ENCODE data around the gene IFT74. TPM values are rescaled to one million over a fixed set of nuclear protein-coding genes. Genes with fewer than 3 reads are reported as not detected.

The IFT74 gene
- total and polyA plus RNA-seq, 10 of the 15 experiments (the other 5 are each of a cell fraction or from before 2014, with no cell fraction given), result 7.6 to 15.4 (median 12.3) TPM

GRCh38 chr9:27078685-27079084 lies 122.5 kb downstream of the IFT74 start (continued):
- no peak for TF ChIP-seq PRDM15 (CRISPR knock-in tag; IDR thresholded peaks at IDR 0.05)
- no peak for TF ChIP-seq RBBP5 (conservative IDR thresholded peaks at IDR 0.05)
- TF ChIP-seq RAD51 (IDR thresholded peaks at IDR 0.05), result no peak
- TF ChIP-seq, protein P1, sequence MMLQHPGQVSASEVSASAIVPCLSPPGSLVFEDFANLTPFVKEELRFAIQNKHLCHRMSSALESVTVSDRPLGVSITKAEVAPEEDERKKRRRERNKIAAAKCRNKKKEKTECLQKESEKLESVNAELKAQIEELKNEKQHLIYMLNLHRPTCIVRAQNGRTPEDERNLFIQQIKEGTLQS (IDR thresholded peaks at IDR 0.05; ENCODE audit: borderline replicate concordance, extremely low read depth, low read depth, low read length), result no peak
- no peak for TF ChIP-seq SMAD1 (IDR thresholded peaks at IDR 0.05; ENCODE audit: low read depth, partially characterized antibody)
- no peak for TF ChIP-seq CHD2 (IDR thresholded peaks at IDR 0.05; ENCODE audit: borderline replicate concordance, low read depth, low read length)

GRCh38 chr9:27085456-27085855 lies 129.2 kb downstream of the IFT74 start:
- Histone ChIP-seq H3K9me3 (replicated peaks; ENCODE audit: control insufficient read depth, insufficient read depth, low read length) (no peaks in the 10 kb centered on the region), H3K79me2 (ENCODE audit: control insufficient read depth, insufficient read depth, low read length) (no peaks in the 10 kb centered on the region), H3K4me1 (ENCODE audit: control insufficient read depth, insufficient read depth, low read length) (no peaks in the 10 kb centered on the region), H3K27me3 (replicated peaks in 1 of 2; ENCODE audit: control insufficient read depth in 2 of 2, insufficient read depth in 2 of 2, low read length in 1 of 2) (no peaks in the 10 kb centered on the region), H3K36me3 (ENCODE audit: control insufficient read depth in 2 of 2, insufficient read depth in 2 of 2, low read length in 1 of 2) (no peaks in the 10 kb centered on the region), H3K9ac (ENCODE audit: control insufficient read depth, insufficient read depth, low read length) (no peak overlapping the region), H3K4me2 (ENCODE audit: control insufficient read depth, insufficient read depth) (no peak overlapping the region), H2AFZ (ENCODE audit: control insufficient read depth, low read depth, low read length) (no peak overlapping the region), H3K27ac (ENCODE audit: control insufficient read depth, insufficient read depth) (no peak overlapping the region), H4K20me1 (ENCODE audit: control insufficient read depth, insufficient read depth) (no peaks in the 10 kb centered on the region), H3K4me3 (no peak overlapping the region)
- no peak for FAIRE-seq
- DNase-seq (ENCODE audit: low read depth, low spot score), result no peak
- RAD21 ChIA-PET (ENCODE audit: unreplicated experiment), result no interaction called here
- BruUV-seq (replicated peaks), result no TSS peak
- TF ChIP-seq PKNOX1 (IDR thresholded peaks at IDR 0.05) (no peak), EED (IDR thresholded peaks at IDR 0.05; ENCODE audit: low read depth) (no peak), BHLHE40 (IDR thresholded peaks at IDR 0.05; ENCODE audit: borderline replicate concordance in 1 of 2, low read depth in 2 of 2, low read length in 1 of 2) (no peak)
- TF ChIP-seq, protein P1 (IDR thresholded peaks at IDR 0.05; ENCODE audit: borderline replicate concordance, extremely low read depth, low read depth, low read length), result no peak
- intact Hi-C loops (cut with micrococcal nuclease; ENCODE audit: unreplicated experiment), result no loop called here
- POLR2A ChIA-PET, result interaction anchor here (1.0 kb wide), 1 partner anchor 12 kb away, joined by 3 read pairs; no protein-coding TSS in a partner anchor
- SMC1A ChIA-PET (ENCODE audit: uncharacterized antibody, unreplicated experiment), result no interaction called here
- ATAC-seq, result no peak
- 83% methylated on average over 5 of the region's 5 CpGs for WGBS (ENCODE audit: insufficient coverage, insufficient replicate concordance, low lambda C conversion rate, missing lambda C conversion rate)
- in situ Hi-C loops (cut with MboI), result no loop called here
- CTCF ChIA-PET, result no interaction called here

Data from GM12878 (cell line).